Testis (tissue), 3 donors: Measurements from ENCODE around the gene CCDC33. TPM values are rescaled to one million over a fixed set of nuclear protein-coding genes. Genes with fewer than 3 reads are reported as not detected.

Source experiments
- DNase-seq: peaks from one replicate; pipeline ENCODE4 v3.0.0-alpha.2; 2019
- H3K27ac ChIP-seq, 2 donors: fragments of 200-600 bp; sonication (generic); one replicate each; pipeline ENCODE4 v1.5.1; 2019
- H3K27me3 ChIP-seq: fragments of 200-600 bp; sonication (generic); one replicate; pipeline ENCODE4 v1.5.1; 2019
- H3K36me3 ChIP-seq: fragments of 200-600 bp; sonication (generic); one replicate; pipeline ENCODE4 v1.5.1; 2017; ENCODE audit warnings: low read depth; ENCODE audit errors: missing control alignments
- H3K4me1 ChIP-seq: fragments of 200-600 bp; sonication (generic); one replicate; pipeline ENCODE4 v1.5.1; 2019
- H3K4me3 ChIP-seq, 2 donors: fragments of 200-600 bp; sonication (generic); one replicate each; pipeline ENCODE4 v1.5.1; 2017 to 2019
- H3K9me3 ChIP-seq: fragments of 200-600 bp; sonication (generic); one replicate; pipeline ENCODE4 v1.5.1; 2017
- CTCF ChIP-seq, 3 experiments: fragments of 450-650 bp in 2 of 3; fragments of 200-600 bp in 1 of 3; sonication (generic) in 1 of 3; IDR thresholded peaks; one replicate each; pipeline ENCODE4 v1.5.1; 2016 to 2019; ENCODE audit warnings: antibody characterized with exemption in 3 of 3, mild to moderate bottlenecking in 2 of 3, moderate library complexity in 1 of 3
- POLR2A ChIP-seq: fragments of 450-650 bp; IDR thresholded peaks from one replicate; pipeline ENCODE4 v1.6.1; 2017; ENCODE audit warnings: antibody characterized with exemption, mild to moderate bottlenecking, moderate library complexity
- WGBS, 2 donors: methylation state at CpG; one replicate each; pipeline ENCODE4 v1.1.5; 2018; 5-methylcytosine and 5-hydroxymethylcytosine counted together
- intact Hi-C: fragments of 100-400 bp; cut with DNase I; formaldehyde crosslinking; loops from one replicate; pipeline ENCODE4 v1.15.1; 2023; ENCODE audit warnings: low total_unique reads
- polyA plus RNA-seq: library from polyadenylated mRNA; stranded (reverse); fragments of 350-450 nt; fragmentation: Illumina TruSeq; extraction: RNeasy Lipid Tissue Mini Kit (QIAGEN cat#74804); gene quantifications from one replicate; pipeline ENCODE4 v1.2.3, GENCODE V29; 2014; ENCODE audit warnings: low read depth, low replicate concordance; ENCODE audit not compliant: insufficient read depth
- total RNA-seq, 2 donors: library from RNA; depleted of rRNA; stranded (reverse); fragments of >200 nt; gene quantifications; one replicate each; pipeline ENCODE4 v1.2.3, GENCODE V29; 2016

Gene CCDC33
- total and polyA plus RNA-seq, 3 donors from 2014 or later = 11.6 to 41.3 (median 18.5) TPM

- Histone ChIP-seq H3K36me3 (no peaks in the 10 kb centered on the region), H3K27me3 (no peaks in the 10 kb centered on the region), H3K4me3 (no peak overlapping the region), H3K4me1 (no peaks in the 10 kb centered on the region), H3K9me3 (no peaks in the 10 kb centered on the region), H3K27ac (no peak overlapping the region)
- DNase-seq = no peak
- WGBS, 2 donors = 78 to 89% methylated on average over 6 of the region's 6 CpGs
- no peak for TF ChIP-seq POLR2A
- TF ChIP-seq CTCF (IDR thresholded peaks at IDR 0.05) = no peak
- intact Hi-C loops = no loop called here
Measured at GRCh38 chr15:74214324-74215021, 21.7 kb upstream of the CCDC33 start.

GRCh38 chr15:74215958-74216357, 20.2 kb upstream of the CCDC33 start:
- Histone ChIP-seq H3K9me3 (no peaks in the 10 kb centered on the region), H3K4me1 (no peaks in the 10 kb centered on the region), H3K36me3 (no peaks in the 10 kb centered on the region), H3K27me3 (no peaks in the 10 kb centered on the region), H3K27ac (no peak overlapping the region), H3K4me3 (no peak overlapping the region)
- intact Hi-C loops = no loop called here
- WGBS, 2 donors = 93 to 94% methylated on average over 8 of the region's 8 CpGs
- no peak for DNase-seq
- TF ChIP-seq POLR2A (no peak), CTCF (IDR thresholded peaks at IDR 0.05) (no peak)

- Histone ChIP-seq H3K4me1 (peaks cover 7% of the 10 kb centered on the region), H3K4me3 (no peak overlapping the region), H3K36me3 (no peaks in the 10 kb centered on the region), H3K27ac (no peak overlapping the region), H3K27me3 (no peaks in the 10 kb centered on the region), H3K9me3 (no peaks in the 10 kb centered on the region)
- WGBS, 2 donors = 63 to 96% methylated on average over 1 to 3 of the region's 3 CpGs
- TF ChIP-seq POLR2A (no peak), CTCF (IDR thresholded peaks at IDR 0.05) (no peak)
- intact Hi-C loops = no loop called here
- no peak for DNase-seq
Measured at GRCh38 chr15:74216949-74217348, 19.2 kb upstream of the CCDC33 start.

- H3K4me1 ChIP-seq = peaks cover 14% of the 10 kb centered on the region
- no peak for TF ChIP-seq CTCF (IDR thresholded peaks at IDR 0.05)
- no peak for TF ChIP-seq POLR2A
- H3K9me3 ChIP-seq = no peaks in the 10 kb centered on the region
- H3K27ac ChIP-seq = no peak overlapping the region
- WGBS, 2 donors = 80 to 90% methylated on average over 5 to 16 of the region's 16 CpGs
- no peaks in the 10 kb centered on the region for H3K27me3 ChIP-seq
- intact Hi-C loops = no loop called here
- no peaks in the 10 kb centered on the region for H3K36me3 ChIP-seq
- H3K4me3 ChIP-seq = no peak overlapping the region
- no peak for DNase-seq
Measured at GRCh38 chr15:74217907-74218885, 17.9 kb upstream of the CCDC33 start.
